SU-DHL-6 (cell line): Measurements from ENCODE around the gene AHRR.

Source experiments
- EZH2phosphoT487 ChIP-seq: fragments of 200-600 bp; sonication (generic), shearing (Covaris generic); conservative IDR thresholded peaks from 2 replicates; pipeline ENCODE4 v1.6.1; 2018; ENCODE audit warnings: mild to moderate bottlenecking, antibody characterized with exemption, low read length, moderate library complexity, mixed read lengths
- TF ChIP-seq, protein P1 (sequence below): fragments of 200-600 bp; sonication (generic); IDR thresholded peaks from one replicate; pipeline ENCODE4 v1.5.1; 2017; ENCODE audit warnings: antibody characterized with exemption, mild to moderate bottlenecking, low read length, moderate library complexity; ENCODE audit not compliant: insufficient read depth, poor library complexity, severe bottlenecking

DNA sequence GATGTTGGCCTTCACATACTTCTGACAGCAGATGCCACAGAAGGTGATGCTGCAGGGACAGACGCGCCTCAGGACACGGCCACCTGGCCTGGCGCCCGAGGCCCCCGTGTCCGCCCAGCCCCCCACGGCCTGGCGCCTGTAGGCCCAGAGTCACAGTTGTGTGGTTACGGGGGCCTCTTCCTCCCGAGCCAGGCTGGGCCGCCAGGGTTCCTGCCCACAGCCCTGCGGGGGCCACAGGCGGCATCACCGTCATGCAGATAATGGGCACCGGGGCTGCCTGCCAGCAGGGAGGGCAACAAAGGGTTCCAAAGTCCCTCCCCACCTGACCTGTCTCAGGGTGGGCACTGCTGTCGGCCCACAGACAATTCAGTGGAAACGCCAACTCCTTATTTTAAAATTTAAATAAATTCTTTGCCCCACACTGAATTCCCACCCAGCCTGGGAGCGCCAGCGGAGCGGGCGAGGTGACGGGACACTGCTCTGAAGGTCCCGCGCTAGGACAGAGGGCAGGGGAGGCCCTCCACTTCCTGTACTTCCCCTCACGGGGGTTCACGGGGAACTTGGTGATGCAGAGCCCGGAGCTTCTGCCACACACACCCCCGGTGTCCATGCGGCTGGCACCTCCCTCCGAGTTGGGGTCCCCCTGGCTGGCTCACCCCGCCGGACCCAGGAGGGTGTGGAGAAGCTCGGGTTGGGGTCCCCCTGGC is 162.1 kb downstream of the AHRR start:
- TF ChIP-seq, protein P1, sequence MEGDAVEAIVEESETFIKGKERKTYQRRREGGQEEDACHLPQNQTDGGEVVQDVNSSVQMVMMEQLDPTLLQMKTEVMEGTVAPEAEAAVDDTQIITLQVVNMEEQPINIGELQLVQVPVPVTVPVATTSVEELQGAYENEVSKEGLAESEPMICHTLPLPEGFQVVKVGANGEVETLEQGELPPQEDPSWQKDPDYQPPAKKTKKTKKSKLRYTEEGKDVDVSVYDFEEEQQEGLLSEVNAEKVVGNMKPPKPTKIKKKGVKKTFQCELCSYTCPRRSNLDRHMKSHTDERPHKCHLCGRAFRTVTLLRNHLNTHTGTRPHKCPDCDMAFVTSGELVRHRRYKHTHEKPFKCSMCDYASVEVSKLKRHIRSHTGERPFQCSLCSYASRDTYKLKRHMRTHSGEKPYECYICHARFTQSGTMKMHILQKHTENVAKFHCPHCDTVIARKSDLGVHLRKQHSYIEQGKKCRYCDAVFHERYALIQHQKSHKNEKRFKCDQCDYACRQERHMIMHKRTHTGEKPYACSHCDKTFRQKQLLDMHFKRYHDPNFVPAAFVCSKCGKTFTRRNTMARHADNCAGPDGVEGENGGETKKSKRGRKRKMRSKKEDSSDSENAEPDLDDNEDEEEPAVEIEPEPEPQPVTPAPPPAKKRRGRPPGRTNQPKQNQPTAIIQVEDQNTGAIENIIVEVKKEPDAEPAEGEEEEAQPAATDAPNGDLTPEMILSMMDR: no peak
- no peak for TF ChIP-seq EZH2phosphoT487
